ENCODE data around the gene SIRT7. TPM values are rescaled to one million over a fixed set of nuclear protein-coding genes. Genes with fewer than 3 reads are reported as not detected.

Gene SIRT7
- total RNA-seq, 4 donors from 2014 or later, result 32.0 to 44.6 (median 38.0) TPM

- no peak overlapping the region for H3K4me3 ChIP-seq (ENCODE audit: low read depth, poor library complexity, severe bottlenecking)
- 41 to 61% methylated on average over 25 to 43 of the region's 47 CpGs for WGBS, 2 donors
- no peak for TF ChIP-seq CTCF (IDR thresholded peaks at IDR 0.05)
- TF ChIP-seq POLR2A (IDR thresholded peaks at IDR 0.05), result no peak
- intact Hi-C loops (cut with DNase I; ENCODE audit: low total_unique reads), result no loop called here
- no peak for DNase-seq (ENCODE audit: low spot score in 2 of 2)
Observed at GRCh38 chr17:81902653-81903414, 15.1 kb downstream of the SIRT7 start.

DNA sequence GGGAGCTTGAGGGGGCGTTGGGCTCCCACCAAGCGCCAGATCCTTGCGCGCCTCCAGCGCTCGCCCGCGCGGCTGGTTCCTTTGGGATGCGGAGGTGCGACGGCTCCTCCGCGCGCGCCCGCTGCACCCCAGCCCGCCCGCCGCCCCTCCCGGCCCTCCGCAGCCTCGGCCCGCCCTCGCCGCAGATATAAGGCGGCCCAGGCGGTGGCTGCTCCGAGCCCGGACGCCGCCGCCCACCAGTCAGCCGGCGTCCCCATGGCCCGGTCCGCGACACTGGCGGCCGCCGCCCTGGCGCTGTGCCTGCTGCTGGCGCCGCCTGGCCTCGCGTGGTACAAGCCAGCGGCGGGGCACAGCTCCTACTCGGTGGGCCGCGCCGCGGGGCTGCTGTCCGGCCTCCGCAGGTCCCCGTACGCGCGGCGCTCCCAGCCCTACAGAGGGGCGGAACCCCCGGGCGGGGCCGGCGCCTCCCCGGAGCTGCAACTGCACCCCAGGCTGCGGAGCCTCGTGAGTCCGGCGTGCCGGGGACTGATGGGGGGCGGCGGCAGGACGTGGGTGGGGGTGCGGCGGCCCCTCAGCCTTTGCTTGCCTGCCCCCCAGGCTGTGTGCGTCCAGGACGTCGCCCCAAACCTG lies 15.8 kb downstream of the SIRT7 start, which contains the start of gene NPB:
Gene NPB, plus strand, starts transcription at position 216 of the 630 bp plus-strand sequence. Its CDS starts 40 bp downstream, at position 256.
- intact Hi-C loops (cut with DNase I; ENCODE audit: low total_unique reads), result no loop called here
- DNase-seq (ENCODE audit: low spot score in 2 of 2), result no peak

GRCh38 chr17:81901167-81902022 lies 16.6 kb downstream of the SIRT7 start:
- intact Hi-C loops (cut with DNase I; ENCODE audit: low total_unique reads), result no loop called here
- 48 to 80% methylated on average over 9 to 18 of the region's 21 CpGs for WGBS, 2 donors
- no peak overlapping the region for H3K4me3 ChIP-seq (ENCODE audit: low read depth, poor library complexity, severe bottlenecking)
- TF ChIP-seq CTCF (IDR thresholded peaks at IDR 0.05) (no peak), POLR2A (IDR thresholded peaks at IDR 0.05) (no peak)
- DNase-seq (ENCODE audit: low spot score in 2 of 2), result no peak

More for the DNA sequence above, 15.8 kb downstream of the SIRT7 start, which contains the start of gene NPB:
- WGBS, 2 donors, result no CpG with 5 or more reads among the region's 79 CpGs
- TF ChIP-seq CTCF (IDR thresholded peaks at IDR 0.05) (no peak), POLR2A (IDR thresholded peaks at IDR 0.05) (no peak)
- H3K4me3 ChIP-seq (ENCODE audit: low read depth, poor library complexity, severe bottlenecking), result no peak within 1 kb of the TSS

GRCh38 chr17:81900181-81900820 lies 17.7 kb downstream of the SIRT7 start:
- H3K4me3 ChIP-seq (ENCODE audit: low read depth, poor library complexity, severe bottlenecking), result no peak overlapping the region
- WGBS, 2 donors, result 66 to 73% methylated on average over 13 to 16 of the region's 18 CpGs
- no peak for DNase-seq (ENCODE audit: low spot score in 2 of 2)
- intact Hi-C loops (cut with DNase I; ENCODE audit: low total_unique reads), result no loop called here
- TF ChIP-seq CTCF (IDR thresholded peaks at IDR 0.05), result no peak
- TF ChIP-seq POLR2A (IDR thresholded peaks at IDR 0.05), result no peak

- no peak for DNase-seq (ENCODE audit: low spot score in 2 of 2)
- TF ChIP-seq POLR2A (IDR thresholded peaks at IDR 0.05), result no peak
- 90 to 95% methylated on average over 22 of the region's 22 CpGs for WGBS, 2 donors
- intact Hi-C loops (cut with DNase I; ENCODE audit: low total_unique reads), result no loop called here
- no peak overlapping the region for H3K4me3 ChIP-seq (ENCODE audit: low read depth, poor library complexity, severe bottlenecking)
Observed at GRCh38 chr17:81899514-81900166, 18.3 kb downstream of the SIRT7 start.

All from lower leg skin (tissue), 4 donors.